ENCODE results near the gene UNKL. TPM values are rescaled to one million over a fixed set of nuclear protein-coding genes. Genes with fewer than 3 reads are reported as not detected.

The UNKL gene
- total and polyA plus RNA-seq, 2 of the 8 experiments (the other 6 are each of a cell fraction or from before 2014, with no cell fraction given), result 25.1 to 31.8 TPM

- Histone ChIP-seq H3K4ac (replicated peaks; ENCODE audit: insufficient read length, low read depth, low read length) (no peak overlapping the region), H2BK20ac (ENCODE audit: low read length) (no peak overlapping the region), H4K20me1 (replicated peaks in 1 of 2; ENCODE audit: control insufficient read depth in 1 of 2, insufficient read depth in 2 of 2, low read length in 2 of 2) (peaks cover 3 to 8% of the 10 kb centered on the region in 2 experiments), H3K23ac (ENCODE audit: insufficient read length) (no peak overlapping the region), H3K79me1 (ENCODE audit: low read depth, low read length) (no peaks in the 10 kb centered on the region), H3K23me2 (ENCODE audit: low read depth, low read length) (peaks cover 13% of the 10 kb centered on the region; the same call in 1 of the 2 replicates), H3K4me3 (ENCODE audit: extremely low read depth in 1 of 4, insufficient read depth in 2 of 4, low read depth in 3 of 4, low read length in 4 of 4) (no peak overlapping the region), H3K4me1 (replicated peaks in 1 of 4; ENCODE audit: control insufficient read depth in 3 of 4, insufficient read depth in 4 of 4, low read length in 3 of 4) (peaks cover 0 to 15% (median 13%) of the 10 kb centered on the region in 4 experiments; a peak in 4 of 7 replicates), H2BK5ac (ENCODE audit: low read depth, low read length) (0 out of 2 replicates have a peak overlapping the region, but pooled peaks have one; percentile 83), H3K9ac (replicated peaks in 1 of 4; ENCODE audit: extremely low read depth in 1 of 4, low read depth in 3 of 4, low read length in 3 of 4) (no peak overlapping the region), H4K8ac (ENCODE audit: extremely low read depth, insufficient read depth, low read length) (peak overlapping the region; percentile 51; the same call in 1 of the 2 replicates), H2BK15ac (ENCODE audit: low read length) (no peak overlapping the region), H3K56ac (replicated peaks; ENCODE audit: insufficient read length, low read depth, low read length) (no peak overlapping the region), H3K4me2 (ENCODE audit: insufficient read depth in 1 of 2, low read depth in 2 of 2, low read length in 2 of 2) (no peak overlapping the region), H2AK5ac (ENCODE audit: low read depth, low read length) (no peak overlapping the region), H4K91ac (replicated peaks; ENCODE audit: insufficient read length, low read length) (no peak overlapping the region), H3K14ac (ENCODE audit: insufficient read length) (no peak overlapping the region), H3K27ac (ENCODE audit: low read depth, low read length) (no peak overlapping the region), H2AFZ (ENCODE audit: low read length) (no peak overlapping the region), H2BK120ac (replicated peaks; ENCODE audit: low read depth, low read length) (no peak overlapping the region), H3K79me2 (ENCODE audit: control insufficient read depth in 1 of 2, insufficient read depth in 2 of 2, low read length in 2 of 2) (no peaks in the 10 kb centered on the region), H2BK12ac (ENCODE audit: low read depth, low read length) (no peak overlapping the region; the same call in 1 of the 2 replicates), H3K18ac (ENCODE audit: extremely low read depth, low read length) (no peak overlapping the region), H3K9me3 (ENCODE audit: insufficient read depth in 2 of 2, low read depth in 1 of 2, low read length in 1 of 2) (peaks cover 5 to 8% of the 10 kb centered on the region in 2 experiments; a peak in 2 of 4 replicates), H3K36me3 (ENCODE audit: control insufficient read depth in 2 of 4, insufficient read depth in 4 of 4, low read length in 3 of 4) (no peaks in the 10 kb centered on the region), H3K27me3 (replicated peaks in 1 of 4; ENCODE audit: control insufficient read depth in 3 of 4, extremely low read depth in 1 of 4, insufficient read depth in 3 of 4, low read length in 3 of 4) (peaks cover 16 to 37% (median 29%) of the 10 kb centered on the region in 4 experiments), H4K5ac (ENCODE audit: insufficient read length, low read depth, low read length) (no peak overlapping the region)
- CTCF ChIA-PET (ENCODE audit: partially characterized antibody), result interaction anchor here (0.6 to 4.5 kb wide), 24 partner anchors 8 to 1851 kb away, joined by 3 to 52 read pairs (median 4); partner anchors contain the start of genes MRPS34 and UNKL
- POLR2A ChIA-PET (ENCODE audit: partially characterized antibody), result interaction anchor here (0.9 to 3.2 kb wide), 6 partner anchors 10 to 49 kb away, joined by 3 to 29 read pairs (median 4); partner anchors contain the start of gene UBE2I
- 81% methylated on average over 12 of the region's 17 CpGs; no CpG with 5 or more reads in 1 of the 2 experiments for WGBS, 2 experiments (ENCODE audit: extremely low coverage in 1 of 2, insufficient coverage in 1 of 2, insufficient read length in 1 of 2, insufficient replicate concordance in 2 of 2, low coverage in 1 of 2, low lambda C conversion rate in 2 of 2, missing lambda C conversion rate in 1 of 2)
- DNase-seq (ENCODE audit: low read depth in 1 of 2, low spot score in 2 of 2) (peak in 1 of 2 experiments; percentile 89), FAIRE-seq (no peak)
- no peak for TF ChIP-seq EP300 (IDR thresholded peaks at IDR 0.05; ENCODE audit: borderline replicate concordance in 1 of 2, low read depth in 2 of 2, low read length in 2 of 2)
- peak; percentile 40; the same call in 1 of the 2 replicates for TF ChIP-seq GABPA (IDR thresholded peaks at IDR 0.05; ENCODE audit: borderline replicate concordance, insufficient read depth, low read length)
- 0 out of 2 replicates have a peak, but pooled peaks have one; percentile 11 for TF ChIP-seq YY1 (IDR thresholded peaks at IDR 0.05; ENCODE audit: low read depth, low read length)
- 0 out of 4 replicates have a peak, but pooled peaks of 1 of the 2 experiments have one; percentile 27 for TF ChIP-seq SIN3A (conservative IDR thresholded peaks at IDR 0.05 in 1 of 2, IDR thresholded peaks at IDR 0.05 in 1 of 2; ENCODE audit: low read depth in 1 of 2, low read length in 2 of 2)
- TF ChIP-seq CTCF (IDR thresholded peaks at IDR 0.05; ENCODE audit: control extremely low read depth in 1 of 3, insufficient read depth in 1 of 3, low read depth in 1 of 3, low read length in 3 of 3), result peak; percentile 77 to 92 (median 91)
- no peak for TF ChIP-seq ATF2 (IDR thresholded peaks at IDR 0.05; ENCODE audit: low read length)
Measured at GRCh38 chr16:1330260-1330914, 84.1 kb downstream of the UNKL start.
